Muscle of leg (tissue), 11 donors: ENCODE measurements around the gene C17orf67. TPM values are rescaled to one million over a fixed set of nuclear protein-coding genes. Genes with fewer than 3 reads are reported as not detected.

Experiments used
- DNase-seq: peaks from one replicate; pipeline ENCODE4 v3.0.0; 2013
- H3K27ac ChIP-seq: one replicate; pipeline ENCODE4 v1.5.1; 2013; ENCODE audit warnings: mild to moderate bottlenecking, low read length, control low read depth
- H3K27me3 ChIP-seq: one replicate; pipeline ENCODE4 v1.6.1; 2013; ENCODE audit warnings: low read length; ENCODE audit not compliant: control insufficient read depth, insufficient read depth
- H3K36me3 ChIP-seq: one replicate; pipeline ENCODE4 v1.6.1; 2013; ENCODE audit warnings: low read length; ENCODE audit not compliant: control insufficient read depth, insufficient read depth
- H3K4me1 ChIP-seq: one replicate; pipeline ENCODE4 v1.6.1; 2013; ENCODE audit warnings: low read length; ENCODE audit not compliant: control insufficient read depth, insufficient read depth
- H3K4me3 ChIP-seq: one replicate; pipeline ENCODE4 v1.5.1; 2013; ENCODE audit warnings: low read length, control low read depth
- H3K9me3 ChIP-seq: replicated peaks from 2 replicates; pipeline ENCODE4 v1.6.1; 2013; ENCODE audit warnings: low read depth, low read length; ENCODE audit not compliant: control insufficient read depth
- WGBS: methylation state at CpG from one replicate; pipeline ENCODE4 v1.1.5; 2013; ENCODE audit warnings: missing lambda C conversion rate; ENCODE audit not compliant: insufficient coverage; 5-methylcytosine and 5-hydroxymethylcytosine counted together
- polyA plus RNA-seq, 8 donors: library from polyadenylated mRNA; unstranded; fragments of 120-200 nt; gene quantifications; one replicate each; pipeline versions ENCODE4 v1.2.1 to v1.2.3, GENCODE V29; 2013; ENCODE audit warnings: inconsistent platforms in 1 of 8, low replicate concordance in 1 of 8; ENCODE audit not compliant: insufficient read length in 8 of 8, insufficient read depth in 1 of 8
- total RNA-seq: library from RNA; stranded (reverse); fragments of 120-200 nt; gene quantifications from one replicate; pipeline ENCODE4 v1.2.4, GENCODE V29; 2013

C17orf67 gene
- total and polyA plus RNA-seq, 9 donors, result 1.3 to 2.3 (median 1.9) TPM

GRCh38 chr17:56778898-56779297 is 54.8 kb downstream of the C17orf67 start:
- WGBS, result 75% methylated on average over 5 of the region's 9 CpGs
- no peaks in the 10 kb centered on the region for H3K9me3 ChIP-seq
- H3K27me3 ChIP-seq, result peaks cover 21% of the 10 kb centered on the region
- no peak overlapping the region for H3K4me3 ChIP-seq
- no peaks in the 10 kb centered on the region for H3K36me3 ChIP-seq
- peaks cover 7% of the 10 kb centered on the region for H3K4me1 ChIP-seq
- no peak overlapping the region for H3K27ac ChIP-seq
- no peak for DNase-seq

- peaks cover 7% of the 10 kb centered on the region for H3K4me1 ChIP-seq
- WGBS, result 58% methylated on average over 3 of the region's 7 CpGs
Observed at GRCh38 chr17:56777859-56778258, 55.9 kb downstream of the C17orf67 start.

GRCh38 chr17:56774650-56775049 is 59.1 kb downstream of the C17orf67 start:
- H3K27ac ChIP-seq, result no peak overlapping the region
- no peak overlapping the region for H3K4me3 ChIP-seq
- no peak for DNase-seq
- no peaks in the 10 kb centered on the region for H3K9me3 ChIP-seq
- H3K4me1 ChIP-seq, result peaks cover under 1% of the 10 kb centered on the region
- H3K36me3 ChIP-seq, result no peaks in the 10 kb centered on the region
- peaks cover 9% of the 10 kb centered on the region for H3K27me3 ChIP-seq
- 100% methylated on average over 1 of the region's 2 CpGs for WGBS

More at GRCh38 chr17:56777859-56778258, 55.9 kb downstream of the C17orf67 start:
- no peak overlapping the region for H3K27ac ChIP-seq
- no peak for DNase-seq
- peaks cover 21% of the 10 kb centered on the region for H3K27me3 ChIP-seq
- no peak overlapping the region for H3K4me3 ChIP-seq
- no peaks in the 10 kb centered on the region for H3K9me3 ChIP-seq
- H3K36me3 ChIP-seq, result no peaks in the 10 kb centered on the region

GRCh38 chr17:56773124-56773523 is 60.6 kb downstream of the C17orf67 start:
- H3K36me3 ChIP-seq, result no peaks in the 10 kb centered on the region
- no peak overlapping the region for H3K27ac ChIP-seq
- no peak overlapping the region for H3K4me3 ChIP-seq
- no peak for DNase-seq
- H3K9me3 ChIP-seq, result no peaks in the 10 kb centered on the region
- H3K27me3 ChIP-seq, result no peaks in the 10 kb centered on the region
- WGBS, result 77% methylated on average over 2 of the region's 3 CpGs
- no peaks in the 10 kb centered on the region for H3K4me1 ChIP-seq

DNA sequence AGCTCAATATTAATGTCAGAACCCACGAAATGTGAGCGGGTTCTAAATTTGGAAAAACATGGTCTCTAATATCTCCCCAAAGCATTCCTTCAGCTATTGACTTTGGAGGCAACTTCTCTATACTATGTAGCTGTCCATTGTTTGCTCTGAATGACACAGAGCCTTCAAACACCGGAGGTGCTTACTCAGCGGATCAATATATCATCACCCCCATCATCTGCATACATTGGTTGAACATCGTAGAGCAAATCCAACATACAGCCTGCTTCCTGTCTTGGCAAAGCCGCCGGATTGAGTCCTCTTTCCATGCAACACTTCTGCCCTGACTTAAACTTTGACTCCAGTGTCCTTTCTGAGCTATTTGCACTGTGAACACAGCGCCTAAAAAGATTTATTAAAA is 61.3 kb downstream of the C17orf67 start:
- no peaks in the 10 kb centered on the region for H3K9me3 ChIP-seq
- 67% methylated on average over 7 of the region's 8 CpGs for WGBS
- no peaks in the 10 kb centered on the region for H3K4me1 ChIP-seq
- H3K4me3 ChIP-seq, result no peak overlapping the region
- no peaks in the 10 kb centered on the region for H3K36me3 ChIP-seq
- no peaks in the 10 kb centered on the region for H3K27me3 ChIP-seq
- DNase-seq, result no peak
- no peak overlapping the region for H3K27ac ChIP-seq

- Histone ChIP-seq H3K36me3 (no peaks in the 10 kb centered on the region), H3K27ac (no peak overlapping the region), H3K9me3 (no peaks in the 10 kb centered on the region), H3K4me1 (no peaks in the 10 kb centered on the region), H3K27me3 (no peaks in the 10 kb centered on the region), H3K4me3 (no peak overlapping the region)
- 92% methylated on average over 4 of the region's 4 CpGs for WGBS
- DNase-seq, result no peak
Observed at GRCh38 chr17:56771975-56772374, 61.7 kb downstream of the C17orf67 start.

DNA sequence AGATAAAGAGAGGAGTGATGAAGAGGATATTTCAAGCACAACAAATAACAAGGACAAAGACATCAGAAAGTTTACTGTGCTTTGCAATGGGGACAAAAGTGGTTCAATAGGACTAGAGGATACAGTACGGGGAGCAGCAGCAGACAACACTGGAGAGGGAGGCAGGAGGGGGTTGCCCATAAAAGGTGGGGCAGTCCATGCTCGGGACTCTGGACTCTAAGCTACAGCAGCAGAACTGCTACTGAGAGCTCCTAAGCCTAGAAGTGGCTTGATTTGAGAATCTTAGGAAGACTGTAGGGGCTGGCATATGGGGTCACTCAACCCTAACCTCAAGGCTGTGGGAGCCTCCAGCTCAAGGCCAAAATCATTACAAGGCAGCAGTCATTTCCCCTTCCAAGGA is 62.2 kb downstream of the C17orf67 start:
- Histone ChIP-seq H3K36me3 (no peaks in the 10 kb centered on the region), H3K4me1 (peaks cover 4% of the 10 kb centered on the region), H3K9me3 (no peaks in the 10 kb centered on the region), H3K27ac (no peak overlapping the region), H3K27me3 (no peaks in the 10 kb centered on the region), H3K4me3 (no peak overlapping the region)
- WGBS, result 67% methylated on average over 2 of the region's 2 CpGs
- DNase-seq, result no peak

DNA sequence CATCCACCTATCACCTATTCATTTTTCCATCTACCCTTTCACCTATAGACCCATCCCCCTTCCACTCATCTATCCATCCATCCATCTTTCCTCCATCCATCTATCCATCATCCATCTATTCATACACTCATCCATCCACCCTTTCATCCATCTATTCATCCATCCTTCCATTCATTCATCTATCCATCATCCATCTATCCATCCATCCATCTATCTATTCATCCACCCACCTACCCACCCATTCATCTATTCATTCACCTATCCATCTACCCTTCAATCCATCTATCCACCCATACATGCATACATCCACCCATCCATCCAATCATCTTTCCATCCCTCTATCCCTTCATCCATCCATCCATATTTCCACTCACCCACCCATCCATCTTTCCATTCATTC is 63.3 kb downstream of the C17orf67 start:
- H3K4me3 ChIP-seq, result no peak overlapping the region
- no peaks in the 10 kb centered on the region for H3K27me3 ChIP-seq
- no peaks in the 10 kb centered on the region for H3K9me3 ChIP-seq
- DNase-seq, result no peak
- no peaks in the 10 kb centered on the region for H3K36me3 ChIP-seq
- no peak overlapping the region for H3K27ac ChIP-seq
- peaks cover 4% of the 10 kb centered on the region for H3K4me1 ChIP-seq

DNA sequence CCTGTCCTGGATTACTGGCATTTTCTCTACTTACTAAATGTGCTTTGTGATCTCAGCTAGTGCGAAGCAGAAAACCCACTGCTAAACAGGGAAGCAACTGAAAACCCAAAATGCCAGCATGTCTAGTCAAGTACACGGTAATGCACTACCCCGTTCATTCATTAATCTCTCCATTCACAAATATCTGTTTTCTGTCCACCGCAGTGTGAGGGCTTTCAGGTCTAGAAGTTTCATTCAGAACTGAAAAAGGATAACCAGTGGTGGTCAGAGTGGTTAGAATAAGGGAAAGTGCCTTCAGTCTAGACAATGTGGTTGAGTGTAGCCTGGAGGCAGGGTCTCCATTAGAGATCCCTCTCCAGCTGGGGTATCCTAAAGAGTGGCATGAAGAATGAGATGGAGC is 68.3 kb downstream of the C17orf67 start:
- no peak overlapping the region for H3K27ac ChIP-seq
- H3K27me3 ChIP-seq, result no peaks in the 10 kb centered on the region
- no peaks in the 10 kb centered on the region for H3K9me3 ChIP-seq
- no peak overlapping the region for H3K4me3 ChIP-seq
- WGBS, result 80% methylated on average over 2 of the region's 4 CpGs
- peaks cover 4% of the 10 kb centered on the region for H3K4me1 ChIP-seq
- DNase-seq, result no peak
- no peaks in the 10 kb centered on the region for H3K36me3 ChIP-seq

GRCh38 chr17:56762988-56763387 is 70.7 kb downstream of the C17orf67 start:
- DNase-seq, result no peak
- Histone ChIP-seq H3K27me3 (no peaks in the 10 kb centered on the region), H3K36me3 (no peaks in the 10 kb centered on the region), H3K27ac (no peak overlapping the region), H3K9me3 (no peaks in the 10 kb centered on the region), H3K4me1 (peaks cover 4% of the 10 kb centered on the region), H3K4me3 (no peak overlapping the region)
- no CpG with 5 or more reads among the region's 1 CpG for WGBS

GRCh38 chr17:56762144-56762543 is 71.6 kb downstream of the C17orf67 start:
- H3K4me1 ChIP-seq, result peaks cover 4% of the 10 kb centered on the region
- no peak overlapping the region for H3K4me3 ChIP-seq
- H3K9me3 ChIP-seq, result no peaks in the 10 kb centered on the region
- H3K36me3 ChIP-seq, result no peaks in the 10 kb centered on the region
- DNase-seq, result no peak
- 63% methylated on average over 2 of the region's 5 CpGs for WGBS
- no peaks in the 10 kb centered on the region for H3K27me3 ChIP-seq
- H3K27ac ChIP-seq, result no peak overlapping the region
